HepG2 (cell line): Measurements from ENCODE around the gene SLC7A8. TPM values are rescaled to one million over a fixed set of nuclear protein-coding genes. Genes with fewer than 3 reads are reported as not detected.

ENCODE experiments used
- CENPT ChIP-seq: sonication (generic); formaldehyde crosslinking; IDR thresholded peaks from 2 replicates; pipeline ENCODE4 v1.8.0; 2022; ENCODE audit warnings: low read depth, mild to moderate bottlenecking, moderate library complexity, missing genetic modification reagents
- GATAD2A ChIP-seq: IDR thresholded peaks from 2 replicates; pipeline ENCODE4 v1.6.1; 2016
- HNRNPK ChIP-seq: fragments of 200-400 bp; formaldehyde crosslinking; IDR thresholded peaks from 2 replicates; pipeline ENCODE4 v1.6.1; 2018; ENCODE audit warnings: low read length, low read depth, moderate library complexity, mild to moderate bottlenecking; ENCODE audit not compliant: poor library complexity, severe bottlenecking
- JARID2 ChIP-seq: sonication (generic); formaldehyde crosslinking; IDR thresholded peaks from 2 replicates; pipeline ENCODE4 v1.8.1; 2023; ENCODE audit warnings: missing genetic modification reagents, inconsistent platforms; ENCODE audit not compliant: insufficient replicate concordance
- MAFF ChIP-seq: IDR thresholded peaks from 2 replicates; pipeline ENCODE4 v1.6.1; 2011; ENCODE audit warnings: low read depth, low read length, improper control_type of control experiment
- NR2C2 ChIP-seq: sonication (generic); formaldehyde crosslinking; IDR thresholded peaks from 2 replicates; pipeline ENCODE4 v1.4.0; 2020; ENCODE audit warnings: missing genetic modification reagents, mild to moderate bottlenecking, moderate library complexity, borderline replicate concordance
- PCBP1 ChIP-seq: fragments of 200-400 bp; formaldehyde crosslinking; IDR thresholded peaks from 2 replicates; pipeline ENCODE4 v1.6.1; 2017; ENCODE audit warnings: mild to moderate bottlenecking, low read depth, low read length, borderline replicate concordance
- REPIN1 ChIP-seq: sonication (generic); formaldehyde crosslinking; IDR thresholded peaks from 2 replicates; pipeline ENCODE4 v1.8.0; 2022; ENCODE audit warnings: missing genetic modification reagents, low read depth, mild to moderate bottlenecking, borderline replicate concordance
- SOX6 ChIP-seq, 2 experiments: fragments of 450-650 bp in 1 of 2; sonication (generic) in 1 of 2; formaldehyde crosslinking in 1 of 2; IDR thresholded peaks; 2 replicates each; pipeline versions ENCODE4 v1.4.0 to v1.6.1; 2017 to 2020; ENCODE audit warnings: antibody characterized with exemption in 1 of 2, mild to moderate bottlenecking in 1 of 2, missing genetic modification reagents in 1 of 2
- ZNF274 ChIP-seq: sonication (generic); formaldehyde crosslinking; IDR thresholded peaks from 2 replicates; pipeline ENCODE4 v1.5.1; 2020; ENCODE audit warnings: mild to moderate bottlenecking, missing genetic modification reagents
- ZNF296 ChIP-seq: sonication (generic); formaldehyde crosslinking; conservative IDR thresholded peaks from 2 replicates; pipeline ENCODE4 v1.5.0; 2020; ENCODE audit warnings: mild to moderate bottlenecking, missing genetic modification reagents
- ZNF670 ChIP-seq: sonication (generic); formaldehyde crosslinking; IDR thresholded peaks from 2 replicates; pipeline ENCODE4 v1.8.0; 2022; ENCODE audit warnings: mild to moderate bottlenecking, missing genetic modification reagents, borderline replicate concordance
- polyA plus RNA-seq, 8 experiments: library from polyadenylated mRNA; depleted of rRNA in 3 of 8; stranded (reverse) in 7 of 8; unstranded in 1 of 8; fragments of >200 nt; fragmentation: Illumina TruSeq in 4 of 8; extraction: Trizol in 4 of 8; gene quantifications; 2 replicates each; pipeline versions ENCODE4 v1.2.1 to v1.2.3, GENCODE V29; 2011 to 2016; ENCODE audit warnings: low read depth in 4 of 8, missing spikeins in 1 of 8, mixed read lengths in 1 of 8; ENCODE audit not compliant: insufficient read depth in 1 of 8
- total RNA-seq, 5 experiments: library from RNA; depleted of rRNA; stranded (reverse); fragments of >200 nt; fragmentation: Illumina TruSeq; extraction: Trizol; gene quantifications; 2 replicates each; pipeline ENCODE4 v1.2.3, GENCODE V29; 2016; ENCODE audit warnings: low read depth in 1 of 5
- TF ChIP-seq, protein P1 (sequence below): sonication (generic); formaldehyde crosslinking; IDR thresholded peaks from 2 replicates; pipeline ENCODE4 v1.8.1; 2022; ENCODE audit warnings: mild to moderate bottlenecking, missing genetic modification reagents
- TF ChIP-seq, protein P2 (sequence below): sonication (generic); formaldehyde crosslinking; IDR thresholded peaks from 2 replicates; pipeline ENCODE4 v1.9.0; 2021; ENCODE audit warnings: missing genetic modification reagents, borderline replicate concordance
- TF ChIP-seq, protein P3 (sequence below): sonication (generic); formaldehyde crosslinking; IDR thresholded peaks from 2 replicates; pipeline ENCODE4 v1.5.1; 2020; ENCODE audit warnings: missing genetic modification reagents, mild to moderate bottlenecking, borderline replicate concordance
- TF ChIP-seq, protein P4 (sequence below): sonication (generic); formaldehyde crosslinking; IDR thresholded peaks from 2 replicates; pipeline ENCODE4 v1.5.1; 2020; ENCODE audit warnings: mild to moderate bottlenecking, missing genetic modification reagents, moderate library complexity

The SLC7A8 gene
- total and polyA plus RNA-seq, 2 of the 13 experiments (the other 11 are each of a cell fraction or from before 2014, with no cell fraction given): 0.25 TPM; not detected in 1

DNA sequence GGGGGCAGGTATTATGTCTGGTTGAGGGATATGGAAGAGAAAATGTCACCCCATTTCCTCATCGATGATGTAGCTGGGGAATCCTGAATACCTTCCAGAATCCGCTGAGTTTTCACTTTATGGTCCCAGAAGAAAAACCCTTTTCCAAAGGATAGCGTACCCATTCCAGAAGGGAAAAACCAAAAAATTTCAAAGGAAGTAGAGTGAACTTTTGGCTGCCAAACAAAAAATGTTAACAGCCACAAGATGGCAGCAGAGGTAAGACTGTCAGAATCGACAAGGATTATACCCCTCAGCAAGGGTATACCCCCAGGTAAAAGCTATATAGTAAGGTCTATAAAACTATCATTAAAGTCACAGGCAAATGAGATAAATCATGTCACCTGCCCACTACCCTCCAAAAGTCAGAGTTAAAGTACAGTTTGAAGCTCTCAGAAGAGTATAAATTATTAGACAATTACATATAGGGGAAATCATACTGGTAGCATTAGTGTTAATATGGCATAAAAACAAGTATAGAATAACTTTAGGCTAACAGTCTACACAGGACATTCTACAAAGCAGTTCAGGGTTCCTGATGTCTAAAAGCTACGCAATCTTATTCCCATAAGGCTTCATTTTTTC lies 106.6 kb downstream of the SLC7A8 start (continued):
- no peak for TF ChIP-seq SOX6 (IDR thresholded peaks at IDR 0.05)
- no peak for TF ChIP-seq SOX6 (CRISPR knock-in tag; IDR thresholded peaks at IDR 0.05)
- TF ChIP-seq REPIN1 (CRISPR knock-in tag): 0 out of 2 replicates have a peak, but pooled peaks have one; percentile 47
- TF ChIP-seq ZNF296: no peak
- TF ChIP-seq GATAD2A (CRISPR knock-in tag): peak; percentile 26; the same call in 1 of the 2 replicates
- TF ChIP-seq NR2C2 (CRISPR knock-in tag): peak; percentile 28; the same call in 1 of the 2 replicates
- TF ChIP-seq MAFF: 0 out of 2 replicates have a peak, but pooled peaks have one; percentile 26
- no peak for TF ChIP-seq ZNF670 (CRISPR knock-in tag)
- TF ChIP-seq CENPT (CRISPR knock-in tag): no peak
- TF ChIP-seq, protein P1, sequence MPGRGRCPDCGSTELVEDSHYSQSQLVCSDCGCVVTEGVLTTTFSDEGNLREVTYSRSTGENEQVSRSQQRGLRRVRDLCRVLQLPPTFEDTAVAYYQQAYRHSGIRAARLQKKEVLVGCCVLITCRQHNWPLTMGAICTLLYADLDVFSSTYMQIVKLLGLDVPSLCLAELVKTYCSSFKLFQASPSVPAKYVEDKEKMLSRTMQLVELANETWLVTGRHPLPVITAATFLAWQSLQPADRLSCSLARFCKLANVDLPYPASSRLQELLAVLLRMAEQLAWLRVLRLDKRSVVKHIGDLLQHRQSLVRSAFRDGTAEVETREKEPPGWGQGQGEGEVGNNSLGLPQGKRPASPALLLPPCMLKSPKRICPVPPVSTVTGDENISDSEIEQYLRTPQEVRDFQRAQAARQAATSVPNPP (CRISPR knock-in tag): no peak
- no peak for TF ChIP-seq ZNF274 (CRISPR knock-in tag)
- TF ChIP-seq, protein P2, sequence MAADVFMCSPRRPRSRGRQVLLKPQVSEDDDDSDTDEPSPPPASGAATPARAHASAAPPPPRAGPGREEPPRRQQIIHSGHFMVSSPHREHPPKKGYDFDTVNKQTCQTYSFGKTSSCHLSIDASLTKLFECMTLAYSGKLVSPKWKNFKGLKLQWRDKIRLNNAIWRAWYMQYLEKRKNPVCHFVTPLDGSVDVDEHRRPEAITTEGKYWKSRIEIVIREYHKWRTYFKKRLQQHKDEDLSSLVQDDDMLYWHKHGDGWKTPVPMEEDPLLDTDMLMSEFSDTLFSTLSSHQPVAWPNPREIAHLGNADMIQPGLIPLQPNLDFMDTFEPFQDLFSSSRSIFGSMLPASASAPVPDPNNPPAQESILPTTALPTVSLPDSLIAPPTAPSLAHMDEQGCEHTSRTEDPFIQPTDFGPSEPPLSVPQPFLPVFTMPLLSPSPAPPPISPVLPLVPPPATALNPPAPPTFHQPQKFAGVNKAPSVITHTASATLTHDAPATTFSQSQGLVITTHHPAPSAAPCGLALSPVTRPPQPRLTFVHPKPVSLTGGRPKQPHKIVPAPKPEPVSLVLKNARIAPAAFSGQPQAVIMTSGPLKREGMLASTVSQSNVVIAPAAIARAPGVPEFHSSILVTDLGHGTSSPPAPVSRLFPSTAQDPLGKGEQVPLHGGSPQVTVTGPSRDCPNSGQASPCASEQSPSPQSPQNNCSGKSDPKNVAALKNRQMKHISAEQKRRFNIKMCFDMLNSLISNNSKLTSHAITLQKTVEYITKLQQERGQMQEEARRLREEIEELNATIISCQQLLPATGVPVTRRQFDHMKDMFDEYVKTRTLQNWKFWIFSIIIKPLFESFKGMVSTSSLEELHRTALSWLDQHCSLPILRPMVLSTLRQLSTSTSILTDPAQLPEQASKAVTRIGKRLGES: no peak
- TF ChIP-seq JARID2 (CRISPR knock-in tag): no peak
- TF ChIP-seq, protein P3, sequence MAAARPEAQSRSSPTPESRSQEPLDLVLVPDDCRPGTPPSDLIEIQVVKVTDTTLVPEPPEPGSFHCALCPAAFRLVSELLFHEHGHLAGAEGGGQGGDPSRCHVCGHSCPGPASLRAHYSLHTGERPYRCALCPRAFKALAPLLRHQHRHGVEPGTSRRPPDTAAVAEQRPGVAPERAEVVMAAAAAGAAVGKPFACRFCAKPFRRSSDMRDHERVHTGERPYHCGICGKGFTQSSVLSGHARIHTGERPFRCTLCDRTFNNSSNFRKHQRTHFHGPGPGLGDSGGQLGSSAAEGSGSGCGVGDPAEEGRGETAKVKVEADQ (CRISPR knock-in tag): 0 out of 2 replicates have a peak, but pooled peaks have one; percentile 52
- TF ChIP-seq, protein P4, sequence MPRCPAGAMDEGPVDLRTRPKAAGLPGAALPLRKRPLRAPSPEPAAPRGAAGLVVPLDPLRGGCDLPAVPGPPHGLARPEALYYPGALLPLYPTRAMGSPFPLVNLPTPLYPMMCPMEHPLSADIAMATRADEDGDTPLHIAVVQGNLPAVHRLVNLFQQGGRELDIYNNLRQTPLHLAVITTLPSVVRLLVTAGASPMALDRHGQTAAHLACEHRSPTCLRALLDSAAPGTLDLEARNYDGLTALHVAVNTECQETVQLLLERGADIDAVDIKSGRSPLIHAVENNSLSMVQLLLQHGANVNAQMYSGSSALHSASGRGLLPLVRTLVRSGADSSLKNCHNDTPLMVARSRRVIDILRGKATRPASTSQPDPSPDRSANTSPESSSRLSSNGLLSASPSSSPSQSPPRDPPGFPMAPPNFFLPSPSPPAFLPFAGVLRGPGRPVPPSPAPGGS (CRISPR knock-in tag): no peak
- no peak for TF ChIP-seq HNRNPK
- TF ChIP-seq PCBP1: no peak
